Spinal cord (tissue), 10 donors: ENCODE data around the gene KRTAP9-7. TPM values are rescaled to one million over a fixed set of nuclear protein-coding genes. Genes with fewer than 3 reads are reported as not detected.

Experiments used
- DNase-seq, 6 donors: peaks; one replicate each; pipeline versions ENCODE4 v3.0.0 to v3.0.0-alpha.2; 2013 to 2015; ENCODE audit warnings: low spot score in 6 of 6, low read depth in 4 of 6
- H3K27ac ChIP-seq: one replicate; pipeline ENCODE4 v1.5.1; 2013; ENCODE audit warnings: low read depth, low read length, control low read depth
- H3K27me3 ChIP-seq: one replicate; pipeline ENCODE4 v1.6.1; 2013; ENCODE audit warnings: low read length; ENCODE audit not compliant: control insufficient read depth, insufficient read depth
- H3K36me3 ChIP-seq: one replicate; pipeline ENCODE4 v1.6.1; 2013; ENCODE audit warnings: low read length; ENCODE audit not compliant: control insufficient read depth, insufficient read depth
- H3K4me1 ChIP-seq: one replicate; pipeline ENCODE4 v1.6.1; 2013; ENCODE audit warnings: low read length; ENCODE audit not compliant: control insufficient read depth, insufficient read depth
- H3K4me3 ChIP-seq: one replicate; pipeline ENCODE4 v1.5.1; 2013; ENCODE audit warnings: low read depth, low read length, control low read depth
- H3K9me3 ChIP-seq: one replicate; pipeline ENCODE4 v1.6.1; 2013; ENCODE audit warnings: low read length; ENCODE audit not compliant: control insufficient read depth, insufficient read depth
- WGBS: methylation state at CpG from one replicate; pipeline ENCODE4 v1.1.5; 2013; ENCODE audit warnings: missing lambda C conversion rate; ENCODE audit not compliant: insufficient coverage; 5-methylcytosine and 5-hydroxymethylcytosine counted together
- polyA plus RNA-seq, 2 donors: library from polyadenylated mRNA; unstranded; fragments of 120-200 nt; gene quantifications; one replicate each; pipeline ENCODE4 v1.2.1, GENCODE V29; 2013; ENCODE audit not compliant: insufficient read length in 2 of 2
- total RNA-seq, 2 donors: library from RNA; depleted of rRNA in 1 of 2; stranded (reverse); fragments of 120-200 nt in 1 of 2; fragments of >200 nt in 1 of 2; gene quantifications; one replicate each; pipeline versions ENCODE4 v1.2.3 to v1.2.4, GENCODE V29; 2013 to 2014
- donor health status: healthy.

KRTAP9-7 gene
- total and polyA plus RNA-seq, 4 donors, result not detected

DNA sequence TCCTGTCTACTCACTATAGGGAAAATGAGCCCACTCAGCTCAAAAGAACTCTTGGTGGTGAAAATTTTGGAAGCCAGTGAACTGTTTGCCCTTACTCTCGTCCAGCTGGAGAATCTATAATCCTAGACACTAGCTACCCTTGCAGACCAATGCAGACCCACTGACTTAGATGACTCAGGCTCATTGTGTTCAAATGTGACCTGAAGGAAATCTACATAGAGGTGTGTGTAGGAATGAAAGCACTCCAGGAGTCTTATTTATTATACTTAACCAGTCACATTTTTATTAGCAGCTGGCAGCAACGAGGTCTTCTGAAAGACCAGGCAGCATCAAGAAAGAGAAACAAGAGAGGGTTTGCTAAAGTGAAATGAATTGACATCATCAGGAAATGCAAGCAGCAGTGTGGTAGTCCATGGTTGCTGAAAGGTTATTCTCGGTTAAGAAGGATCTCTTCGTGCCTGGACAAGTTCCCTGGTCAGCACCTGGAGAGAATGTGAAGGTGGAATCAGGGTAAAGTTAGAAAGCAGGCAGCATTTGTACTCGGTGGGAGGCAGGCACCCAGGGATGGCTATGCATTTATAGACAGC, 25.8 kb downstream of the KRTAP9-7 start:
- Histone ChIP-seq H3K36me3 (no peaks in the 10 kb centered on the region), H3K4me3 (no peak overlapping the region), H3K27me3 (no peaks in the 10 kb centered on the region), H3K4me1 (no peaks in the 10 kb centered on the region), H3K27ac (no peak overlapping the region), H3K9me3 (peaks cover 1% of the 10 kb centered on the region)
- 82% methylated on average over 4 of the region's 5 CpGs for WGBS
- DNase-seq, result no peak

GRCh38 chr17:41301916-41302901, 26.7 kb downstream of the KRTAP9-7 start, which contains the start of gene KRTAP29-1:
KRTAP29-1 (minus strand) TSS chr17:41302851; CDS start chr17:41302851, 0 bp downstream.
- H3K4me1 ChIP-seq, result no peaks in the 10 kb centered on the region
- H3K4me3 ChIP-seq, result no peak within 1 kb of the TSS
- H3K27me3 ChIP-seq, result no peaks in the 10 kb centered on the region
- H3K9me3 ChIP-seq, result peaks cover 1% of the 10 kb centered on the region
- H3K36me3 ChIP-seq, result no peaks in the 10 kb centered on the region
- WGBS, result 66% methylated on average over 11 of the region's 11 CpGs
- peak in 2 of 6 donors; percentile 55 to 96 for DNase-seq
- H3K27ac ChIP-seq, result no peak within 1 kb of the TSS

- H3K4me3 ChIP-seq, result no peak overlapping the region
- peaks cover 1% of the 10 kb centered on the region for H3K9me3 ChIP-seq
- H3K36me3 ChIP-seq, result no peaks in the 10 kb centered on the region
- H3K27me3 ChIP-seq, result no peaks in the 10 kb centered on the region
- H3K4me1 ChIP-seq, result peaks cover 6% of the 10 kb centered on the region
- H3K27ac ChIP-seq, result no peak overlapping the region
- DNase-seq, result peak in 1 of 6 donors; percentile 21
- WGBS, result 67% methylated on average over 3 of the region's 4 CpGs
Observed at GRCh38 chr17:41302981-41303380, 27.5 kb downstream of the KRTAP9-7 start.

GRCh38 chr17:41304091-41304490, 28.6 kb downstream of the KRTAP9-7 start:
- no peak overlapping the region for H3K27ac ChIP-seq
- peak in 1 of 6 donors; percentile 20 for DNase-seq
- H3K4me3 ChIP-seq, result no peak overlapping the region
- H3K36me3 ChIP-seq, result no peaks in the 10 kb centered on the region
- no peaks in the 10 kb centered on the region for H3K27me3 ChIP-seq
- WGBS, result 67% methylated on average over 3 of the region's 12 CpGs
- H3K9me3 ChIP-seq, result peaks cover 1% of the 10 kb centered on the region
- H3K4me1 ChIP-seq, result peaks cover 17% of the 10 kb centered on the region

- 68% methylated on average over 9 of the region's 9 CpGs for WGBS
- peak in 2 of 6 donors; percentile 34 to 77 for DNase-seq
Observed at GRCh38 chr17:41307647-41308046, 32.1 kb downstream of the KRTAP9-7 start.

DNA sequence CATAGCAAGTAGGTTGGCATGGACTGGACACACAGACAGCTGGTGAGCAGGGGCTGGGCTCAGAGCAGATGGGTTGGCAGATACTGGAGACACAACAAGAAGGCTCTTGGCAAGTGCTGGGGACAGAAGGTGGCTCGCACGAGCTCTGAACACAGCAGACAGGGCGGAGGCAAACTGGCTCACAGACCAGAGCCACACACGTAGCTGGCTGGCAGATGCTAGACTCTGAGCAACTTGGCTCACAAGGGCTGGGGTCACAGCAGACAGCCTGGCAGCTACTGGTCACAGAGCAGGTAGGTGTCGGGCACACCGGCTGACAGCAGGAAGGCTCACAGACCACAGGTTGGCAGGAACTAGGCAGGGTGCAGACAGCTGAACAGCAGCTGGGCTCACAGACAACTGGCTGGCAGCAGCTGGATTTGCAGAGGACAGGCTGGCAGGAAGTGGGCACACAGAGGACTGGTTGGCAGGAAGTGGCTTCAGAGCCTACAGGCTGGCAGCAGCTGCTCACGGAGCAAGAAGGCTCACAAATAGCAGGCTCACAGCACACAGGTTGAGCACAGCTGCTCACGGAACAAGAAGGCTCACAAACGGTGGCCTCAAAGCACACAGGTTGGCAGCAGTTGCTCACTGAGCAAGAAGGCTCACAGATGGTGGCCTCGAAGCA, 32.9 kb downstream of the KRTAP9-7 start:
- H3K4me3 ChIP-seq, result no peak overlapping the region
- H3K36me3 ChIP-seq, result no peaks in the 10 kb centered on the region
- 53% methylated on average over 10 of the region's 10 CpGs for WGBS
- H3K27me3 ChIP-seq, result no peaks in the 10 kb centered on the region
- DNase-seq, result peak in 2 of 6 donors; percentile 78 to 91
- peaks cover 18% of the 10 kb centered on the region for H3K4me1 ChIP-seq
- no peaks in the 10 kb centered on the region for H3K9me3 ChIP-seq
- no peak overlapping the region for H3K27ac ChIP-seq

More at GRCh38 chr17:41307647-41308046, 32.1 kb downstream of the KRTAP9-7 start:
- peaks cover 18% of the 10 kb centered on the region for H3K4me1 ChIP-seq
- no peak overlapping the region for H3K4me3 ChIP-seq
- H3K9me3 ChIP-seq, result no peaks in the 10 kb centered on the region
- no peaks in the 10 kb centered on the region for H3K36me3 ChIP-seq
- H3K27me3 ChIP-seq, result no peaks in the 10 kb centered on the region
- no peak overlapping the region for H3K27ac ChIP-seq

DNA sequence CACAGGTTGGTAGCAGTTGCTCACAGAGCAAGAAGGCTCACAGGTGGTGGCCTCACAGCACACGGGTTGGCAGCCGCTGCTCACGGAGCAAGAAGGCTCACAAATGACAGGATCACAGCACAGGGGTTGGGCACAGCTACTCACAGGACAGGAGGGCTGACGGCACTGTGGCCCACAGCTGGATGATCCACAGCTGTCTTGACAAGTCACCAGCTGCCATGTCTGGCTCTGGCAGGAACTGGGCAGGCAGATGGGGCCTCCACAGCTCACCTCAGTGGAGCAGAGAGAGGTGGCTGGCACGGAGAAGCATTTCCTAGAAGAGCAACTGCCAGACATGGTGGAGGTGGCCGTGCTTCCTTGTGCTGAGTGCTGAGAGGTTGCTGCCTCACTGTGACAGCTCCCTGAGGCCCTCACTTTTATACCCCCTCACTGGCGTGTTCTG, 33.4 kb downstream of the KRTAP9-7 start, which contains the start of gene KRTAP16-1:
Gene KRTAP16-1, minus strand, starts transcription at position 392 of the 442 bp plus-strand sequence. Its CDS starts 56 bp downstream, at position 336.
- H3K27me3 ChIP-seq, result no peaks in the 10 kb centered on the region
- 68% methylated on average over 6 of the region's 7 CpGs for WGBS
- H3K4me3 ChIP-seq, result no peak within 1 kb of the TSS

GRCh38 chr17:41311111-41311510, 35.6 kb downstream of the KRTAP9-7 start:
- Histone ChIP-seq H3K36me3 (no peaks in the 10 kb centered on the region), H3K27ac (no peak overlapping the region), H3K4me1 (peaks cover 24% of the 10 kb centered on the region), H3K4me3 (no peak overlapping the region), H3K9me3 (no peaks in the 10 kb centered on the region), H3K27me3 (no peaks in the 10 kb centered on the region)
- no CpG with 5 or more reads among the region's 1 CpG for WGBS
- DNase-seq, result no peak

More for the DNA sequence above, 33.4 kb downstream of the KRTAP9-7 start, which contains the start of gene KRTAP16-1:
- H3K36me3 ChIP-seq, result no peaks in the 10 kb centered on the region
- peaks cover 18% of the 10 kb centered on the region for H3K4me1 ChIP-seq
- no peak for DNase-seq
- no peaks in the 10 kb centered on the region for H3K9me3 ChIP-seq
- no peak within 1 kb of the TSS for H3K27ac ChIP-seq

DNA sequence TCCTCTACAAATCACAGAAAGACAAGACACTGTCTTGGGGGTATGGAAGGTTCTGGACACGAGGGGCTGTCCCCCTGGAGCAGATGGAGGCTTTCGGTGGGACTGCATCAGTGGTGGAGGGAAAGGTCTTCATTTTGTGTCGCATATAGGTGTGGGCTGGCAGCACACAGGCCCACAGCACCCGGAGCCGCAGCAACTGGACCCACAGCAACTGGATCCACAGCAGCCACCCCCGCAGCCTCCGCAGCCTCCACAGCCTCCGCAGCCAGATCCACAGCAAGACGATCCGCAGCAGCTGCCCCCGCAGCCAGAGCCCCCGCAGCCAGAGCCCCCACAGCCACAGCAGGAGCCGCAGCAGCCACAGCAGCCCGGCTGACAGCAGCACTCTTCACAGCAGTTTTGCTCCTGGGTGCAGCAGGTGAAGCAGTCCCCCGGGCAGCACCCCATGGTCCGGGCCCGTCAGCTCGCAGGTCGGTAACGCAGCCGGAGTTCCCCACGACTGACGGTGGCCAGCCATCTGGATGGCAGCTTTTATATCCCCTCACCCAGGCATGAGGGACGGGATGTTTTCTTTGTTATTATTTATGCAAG, 39.8 kb downstream of the KRTAP9-7 start, which contains the start of gene KRTAP17-1:
Gene KRTAP17-1, minus strand, starts transcription at position 507 of the 591 bp plus-strand sequence. Its CDS starts 60 bp downstream, at position 447.
- Histone ChIP-seq H3K27me3 (no peaks in the 10 kb centered on the region), H3K27ac (no peak within 1 kb of the TSS), H3K4me3 (no peak within 1 kb of the TSS), H3K4me1 (peaks cover 6% of the 10 kb centered on the region), H3K36me3 (no peaks in the 10 kb centered on the region), H3K9me3 (peaks cover 4% of the 10 kb centered on the region)
- WGBS, result 83% methylated on average over 20 of the region's 24 CpGs
- no peak for DNase-seq
